PFSK-1 (cell line): ENCODE data around the gene ERGIC3.

ENCODE experiments used
- POLR2AphosphoS5 ChIP-seq: IDR thresholded peaks from 2 replicates; pipeline ENCODE4 v1.6.1; 2012; ENCODE audit warnings: low read depth, mild to moderate bottlenecking, control low read depth, low read length, moderate library complexity
- SIN3A ChIP-seq: IDR thresholded peaks from 2 replicates; pipeline ENCODE4 v1.6.1; 2012; ENCODE audit warnings: mild to moderate bottlenecking, low read length, moderate library complexity, borderline replicate concordance; ENCODE audit not compliant: insufficient read depth
- TAF1 ChIP-seq: IDR thresholded peaks from 2 replicates; pipeline ENCODE4 v1.6.1; 2012; ENCODE audit warnings: low read length, control low read depth, borderline replicate concordance; ENCODE audit not compliant: insufficient read depth

GRCh38 chr20:35600176-35600992, 58.5 kb downstream of the ERGIC3 start:
- TF ChIP-seq POLR2AphosphoS5 (no peak), SIN3A (no peak), TAF1 (no peak)
